ENCODE measurements around the gene ERCC1.

DNA sequence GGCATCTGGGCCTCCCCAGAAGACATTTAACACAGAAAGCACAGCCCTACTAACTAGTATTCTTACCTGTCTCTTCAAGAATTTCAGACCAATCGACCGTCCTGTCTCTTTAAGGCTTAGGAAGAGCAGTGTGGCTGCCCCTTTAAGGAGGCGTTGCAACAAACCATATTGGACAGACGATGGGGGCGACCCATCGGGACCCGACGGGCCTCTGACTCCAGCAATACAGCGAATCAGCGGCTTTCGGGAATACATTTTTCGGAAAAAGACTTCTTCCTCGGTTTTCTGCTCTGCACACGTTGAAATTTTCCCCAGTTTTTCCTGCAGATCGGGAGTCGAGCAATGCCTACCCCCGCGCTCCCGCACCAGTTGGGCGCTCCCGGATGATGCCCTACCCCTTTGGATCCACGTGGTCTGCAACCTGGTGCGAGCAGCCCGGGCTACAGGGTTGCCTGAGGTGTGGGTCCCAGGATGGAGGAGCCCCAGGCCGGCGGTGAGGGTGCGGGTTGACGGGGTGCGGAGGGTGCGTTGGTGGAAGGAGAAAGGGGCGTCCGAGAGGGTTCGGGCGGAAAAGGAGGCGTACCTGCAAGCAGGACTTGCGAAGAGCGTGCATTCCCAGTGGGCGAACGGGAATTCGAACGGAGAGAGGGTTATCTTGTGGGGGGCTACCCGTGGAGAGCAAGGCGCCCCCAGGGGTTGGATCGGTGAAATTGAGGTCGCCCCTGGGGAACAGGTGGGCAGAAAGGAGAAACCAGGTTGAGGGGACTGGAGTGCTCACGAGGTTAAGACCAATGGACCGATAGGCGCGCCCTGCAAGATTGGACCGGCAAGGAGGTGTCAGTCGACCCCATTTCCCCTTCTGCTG is 17.3 kb downstream of the ERCC1 start, which contains the start of gene POLR1G:
- TF ChIP-seq, protein P1, sequence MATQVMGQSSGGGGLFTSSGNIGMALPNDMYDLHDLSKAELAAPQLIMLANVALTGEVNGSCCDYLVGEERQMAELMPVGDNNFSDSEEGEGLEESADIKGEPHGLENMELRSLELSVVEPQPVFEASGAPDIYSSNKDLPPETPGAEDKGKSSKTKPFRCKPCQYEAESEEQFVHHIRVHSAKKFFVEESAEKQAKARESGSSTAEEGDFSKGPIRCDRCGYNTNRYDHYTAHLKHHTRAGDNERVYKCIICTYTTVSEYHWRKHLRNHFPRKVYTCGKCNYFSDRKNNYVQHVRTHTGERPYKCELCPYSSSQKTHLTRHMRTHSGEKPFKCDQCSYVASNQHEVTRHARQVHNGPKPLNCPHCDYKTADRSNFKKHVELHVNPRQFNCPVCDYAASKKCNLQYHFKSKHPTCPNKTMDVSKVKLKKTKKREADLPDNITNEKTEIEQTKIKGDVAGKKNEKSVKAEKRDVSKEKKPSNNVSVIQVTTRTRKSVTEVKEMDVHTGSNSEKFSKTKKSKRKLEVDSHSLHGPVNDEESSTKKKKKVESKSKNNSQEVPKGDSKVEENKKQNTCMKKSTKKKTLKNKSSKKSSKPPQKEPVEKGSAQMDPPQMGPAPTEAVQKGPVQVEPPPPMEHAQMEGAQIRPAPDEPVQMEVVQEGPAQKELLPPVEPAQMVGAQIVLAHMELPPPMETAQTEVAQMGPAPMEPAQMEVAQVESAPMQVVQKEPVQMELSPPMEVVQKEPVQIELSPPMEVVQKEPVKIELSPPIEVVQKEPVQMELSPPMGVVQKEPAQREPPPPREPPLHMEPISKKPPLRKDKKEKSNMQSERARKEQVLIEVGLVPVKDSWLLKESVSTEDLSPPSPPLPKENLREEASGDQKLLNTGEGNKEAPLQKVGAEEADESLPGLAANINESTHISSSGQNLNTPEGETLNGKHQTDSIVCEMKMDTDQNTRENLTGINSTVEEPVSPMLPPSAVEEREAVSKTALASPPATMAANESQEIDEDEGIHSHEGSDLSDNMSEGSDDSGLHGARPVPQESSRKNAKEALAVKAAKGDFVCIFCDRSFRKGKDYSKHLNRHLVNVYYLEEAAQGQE (IDR thresholded peaks at IDR 0.05; ENCODE audit: low read depth): no peak
- peak; percentile 77; the same call in 1 of the 2 replicates for TF ChIP-seq EP300 (IDR thresholded peaks at IDR 0.05; ENCODE audit: borderline replicate concordance)
- TF ChIP-seq CREB1 (IDR thresholded peaks at IDR 0.05; ENCODE audit: low read depth): 0 out of 2 replicates have a peak, but pooled peaks have one; percentile 26
- no peak for TF ChIP-seq NFIC (IDR thresholded peaks at IDR 0.05)
- peak; percentile 31; the same call in 1 of the 2 replicates for TF ChIP-seq CEBPB (IDR thresholded peaks at IDR 0.05)
- peak; percentile 89 for TF ChIP-seq TAF1 (IDR thresholded peaks at IDR 0.05; ENCODE audit: low read depth)
